ENCODE data around the gene RESP18. TPM values are rescaled to one million over a fixed set of nuclear protein-coding genes. Genes with fewer than 3 reads are reported as not detected.
A peak's percentile ranks its signal among the peaks of the same experiment; 100 is the strongest.
"Not testable (repeated sequence)": the region's sequence is repeated elsewhere in the genome, so short reads cannot be mapped to it uniquely, and the experiment has no call there.

RESP18 gene
- total RNA-seq, 4 donors from 2014 or later = not detected

GRCh38 chr2:219289537-219290361 is 42.8 kb downstream of the RESP18 start:
- peak overlapping the region; percentile 42 for H3K27ac ChIP-seq
- 14% methylated on average over 15 of the region's 16 CpGs for WGBS
- H3K9me3 ChIP-seq = no peaks in the 10 kb centered on the region
- TF ChIP-seq CTCF (IDR thresholded peaks at IDR 0.05) (no peak), POLR2AphosphoS5 (IDR thresholded peaks at IDR 0.05) (no peak), POLR2A (IDR thresholded peaks at IDR 0.05) (no peak), EP300 (IDR thresholded peaks at IDR 0.05) (no peak)
- H3K36me3 ChIP-seq = peaks cover 5% of the 10 kb centered on the region
- peak; percentile 81 to 83 for DNase-seq (ENCODE audit: low spot score in 2 of 2)
- H3K4me1 ChIP-seq = peaks cover 61% of the 10 kb centered on the region
- no peak overlapping the region for H3K4me3 ChIP-seq
- no peaks in the 10 kb centered on the region for H3K27me3 ChIP-seq

DNA sequence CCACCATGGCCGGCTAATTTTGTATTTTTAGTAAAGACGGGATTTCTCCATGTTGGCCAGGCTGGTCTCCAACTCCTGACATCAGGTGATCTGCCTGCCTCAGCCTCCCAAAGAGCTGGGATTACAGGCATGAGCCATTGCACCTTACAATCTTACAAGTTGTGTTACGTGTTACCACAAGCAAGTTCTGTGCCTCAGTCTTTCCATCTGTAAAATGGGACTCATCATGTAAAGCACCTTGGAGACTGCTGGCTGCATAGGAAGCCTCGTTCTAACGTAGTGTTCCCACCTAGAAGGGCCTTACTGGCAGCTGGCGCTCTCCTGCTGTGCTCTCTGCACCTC is 43.4 kb downstream of the RESP18 start:
- Histone ChIP-seq H3K9me3 (no peaks in the 10 kb centered on the region), H3K4me3 (no peak overlapping the region), H3K27ac (peak overlapping the region; percentile 42), H3K4me1 (peaks cover 61% of the 10 kb centered on the region), H3K36me3 (peaks cover 11% of the 10 kb centered on the region), H3K27me3 (no peaks in the 10 kb centered on the region)
- DNase-seq (ENCODE audit: low spot score in 2 of 2) = no peak
- TF ChIP-seq POLR2AphosphoS5 (IDR thresholded peaks at IDR 0.05) (no peak), POLR2A (IDR thresholded peaks at IDR 0.05) (no peak), EP300 (IDR thresholded peaks at IDR 0.05) (no peak), CTCF (IDR thresholded peaks at IDR 0.05) (no peak)
- WGBS = 82% methylated on average over 4 of the region's 6 CpGs

DNA sequence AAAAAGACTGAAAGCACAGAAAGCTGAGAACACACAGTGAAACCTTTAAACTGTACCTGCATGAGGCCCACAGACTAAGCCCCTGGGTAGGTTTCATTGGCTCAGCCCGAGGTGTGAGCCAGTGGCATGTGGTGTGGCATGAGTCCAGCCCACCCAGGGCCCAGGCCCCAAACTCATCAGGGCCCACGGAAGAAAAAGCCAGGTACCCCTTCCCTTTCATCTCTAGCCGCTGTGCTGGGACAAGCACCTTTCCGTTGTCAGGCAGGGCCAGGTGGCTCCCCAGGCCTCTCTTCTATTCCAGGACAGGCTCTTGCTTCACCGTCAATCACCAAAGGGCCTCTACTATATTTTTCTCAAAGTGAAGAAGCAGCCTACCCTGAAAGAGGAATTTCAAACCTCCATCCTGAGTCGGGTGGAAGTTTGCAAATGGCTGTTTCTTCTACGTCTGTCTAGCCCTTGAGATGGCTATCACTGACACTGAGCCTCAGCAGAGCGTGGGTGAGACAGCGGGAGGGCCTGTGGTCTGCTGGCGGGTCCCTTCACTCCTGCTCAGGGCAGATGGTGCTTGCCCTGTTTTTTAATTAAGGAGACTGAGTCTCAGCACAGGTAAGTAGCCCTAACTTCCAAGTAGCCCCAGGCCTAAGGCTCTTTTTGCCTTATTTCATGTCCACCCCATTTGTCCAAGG is 44.8 kb downstream of the RESP18 start:
- Histone ChIP-seq H3K4me3 (no peak overlapping the region), H3K27ac (peak overlapping the region; percentile 56), H3K27me3 (no peaks in the 10 kb centered on the region), H3K4me1 (peaks cover 69% of the 10 kb centered on the region), H3K36me3 (peaks cover 26% of the 10 kb centered on the region), H3K9me3 (no peaks in the 10 kb centered on the region)
- peak; percentile 43 to 59 for DNase-seq (ENCODE audit: low spot score in 2 of 2)
- TF ChIP-seq CTCF (IDR thresholded peaks at IDR 0.05) (no peak), POLR2AphosphoS5 (IDR thresholded peaks at IDR 0.05) (no peak), EP300 (IDR thresholded peaks at IDR 0.05) (no peak), POLR2A (IDR thresholded peaks at IDR 0.05) (no peak)
- WGBS = 80% methylated on average over 9 of the region's 10 CpGs

GRCh38 chr2:219287116-219287440 is 45.5 kb downstream of the RESP18 start:
- Histone ChIP-seq H3K27ac (peak overlapping the region; percentile 56), H3K36me3 (peaks cover 30% of the 10 kb centered on the region), H3K4me1 (peaks cover 75% of the 10 kb centered on the region)
- H3K27me3 ChIP-seq, H3K9me3 ChIP-seq, H3K4me3 ChIP-seq: not testable (repeated sequence)
- WGBS = 79% methylated on average over 6 of the region's 6 CpGs
- DNase-seq (ENCODE audit: low spot score in 2 of 2) = peak in 1 of 2 donors; percentile 59

DNA sequence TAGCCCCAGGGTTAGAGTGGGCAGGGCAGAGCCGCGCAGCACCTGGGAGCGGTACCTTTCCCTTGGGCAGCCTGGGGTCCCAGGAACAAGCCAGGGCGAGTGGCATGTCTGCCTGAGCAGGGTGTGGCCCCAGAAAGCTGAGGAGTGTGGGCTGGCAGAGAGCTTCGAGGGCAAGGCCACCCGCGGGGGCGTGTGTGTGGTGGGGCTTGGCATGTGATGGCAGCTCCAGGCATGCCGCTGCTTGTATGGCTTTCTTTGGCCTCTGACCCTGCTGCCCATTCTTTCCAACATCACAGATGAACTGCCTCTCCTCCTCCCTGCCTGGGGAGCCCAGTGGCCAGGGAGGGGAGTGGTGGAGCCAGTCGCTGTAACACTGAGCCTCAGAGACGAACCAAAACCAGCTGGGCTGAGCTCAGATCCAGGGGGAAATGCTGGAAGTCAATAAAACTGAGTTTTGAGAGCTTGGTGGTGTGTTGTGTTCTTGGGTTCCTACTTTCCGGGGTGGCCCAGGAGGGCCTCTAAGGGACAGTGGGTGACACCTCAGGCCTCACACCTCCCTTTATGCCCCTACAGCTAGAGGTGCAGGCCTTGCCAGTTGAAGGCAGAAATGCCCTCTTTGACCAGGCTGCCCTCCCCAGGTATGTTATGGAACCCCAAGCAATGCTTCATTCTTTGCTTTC is 46.0 kb downstream of the RESP18 start:
- H3K27me3 ChIP-seq = no peaks in the 10 kb centered on the region
- no peak for TF ChIP-seq CTCF (IDR thresholded peaks at IDR 0.05)
- TF ChIP-seq EP300 (IDR thresholded peaks at IDR 0.05) = no peak
- no peak for TF ChIP-seq POLR2A (IDR thresholded peaks at IDR 0.05)
- peak in 1 of 3 donors; percentile 21 for TF ChIP-seq POLR2AphosphoS5 (IDR thresholded peaks at IDR 0.05)
- H3K9me3 ChIP-seq = no peaks in the 10 kb centered on the region
- no peak overlapping the region for H3K4me3 ChIP-seq
- WGBS = 34% methylated on average over 8 of the region's 12 CpGs
- peaks cover 79% of the 10 kb centered on the region for H3K4me1 ChIP-seq
- peak in 1 of 2 donors; percentile 76 for DNase-seq (ENCODE audit: low spot score in 2 of 2)
- H3K36me3 ChIP-seq = peaks cover 35% of the 10 kb centered on the region
- H3K27ac ChIP-seq = peak overlapping the region; percentile 56

Measured in suprapubic skin (tissue), 4 donors.